Inflammatory macrophage (primary cell): ENCODE measurements around the gene NPNT.
"Not testable (repeated sequence)": the region's sequence is repeated elsewhere in the genome, so short reads cannot be mapped to it uniquely, and the experiment has no call there.

Experiments used
- DNase-seq, 2 donors: peaks; one replicate each; pipeline ENCODE4 v3.0.0-alpha.2; 2020 to 2022
- total RNA-seq, 18 experiments: gene quantifications; one replicate each; lab custom pipeline; 2026; ENCODE audit warnings: mixed read lengths in 6 of 18, inconsistent platforms in 2 of 18; lab: John Stamatoyannopoulos, UW

Gene NPNT
- 0 to 0.20 (median 0.05) reads per million in 18 experiments for total RNA-seq

DNA sequence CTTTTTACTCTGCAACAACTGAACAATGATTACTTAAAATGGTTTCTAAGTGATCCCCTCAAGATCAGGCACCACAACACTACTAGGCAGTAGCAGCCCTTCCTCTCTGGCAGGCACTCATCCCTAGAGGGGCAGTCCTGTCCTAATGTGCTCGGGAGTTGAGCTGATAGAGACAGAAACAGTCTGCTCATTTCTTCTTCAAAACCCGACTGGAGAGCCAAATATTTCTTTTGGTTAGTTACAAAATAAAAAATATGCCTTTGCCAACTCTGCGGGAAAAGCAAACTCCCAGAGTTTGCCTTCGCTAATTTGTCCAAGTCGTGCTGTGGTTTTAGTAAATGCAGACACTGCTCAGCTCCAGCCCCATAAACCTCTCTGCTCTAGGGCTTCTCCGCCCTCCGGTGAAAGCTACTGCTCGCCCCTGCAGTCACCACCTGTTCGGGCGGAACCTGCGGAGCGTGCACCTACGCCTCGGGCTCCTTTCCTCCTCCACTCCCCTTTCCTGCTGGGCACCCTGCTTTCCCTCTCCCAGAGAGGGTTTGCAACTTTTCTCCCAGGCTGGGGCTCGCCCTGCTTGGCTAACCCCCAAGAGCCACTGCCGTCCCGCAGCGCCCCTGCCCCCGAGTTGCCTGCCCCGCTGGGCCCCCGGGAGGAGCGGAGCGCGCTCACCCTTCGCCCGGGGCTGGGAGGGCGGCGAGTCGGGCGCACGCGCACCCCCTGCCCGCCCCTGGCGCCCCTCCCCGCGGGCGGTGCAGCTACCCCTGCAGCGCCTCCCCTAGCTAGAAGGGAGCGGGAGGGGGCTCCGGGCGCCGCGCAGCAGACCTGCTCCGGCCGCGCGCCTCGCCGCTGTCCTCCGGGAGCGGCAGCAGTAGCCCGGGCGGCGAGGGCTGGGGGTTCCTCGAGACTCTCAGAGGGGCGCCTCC is at the start of gene NPNT:
Gene NPNT, plus strand, starts transcription at position 812 of the 923 bp plus-strand sequence. CDS start 182 bp downstream, outside the sequence.
- no peak for DNase-seq

DNA sequence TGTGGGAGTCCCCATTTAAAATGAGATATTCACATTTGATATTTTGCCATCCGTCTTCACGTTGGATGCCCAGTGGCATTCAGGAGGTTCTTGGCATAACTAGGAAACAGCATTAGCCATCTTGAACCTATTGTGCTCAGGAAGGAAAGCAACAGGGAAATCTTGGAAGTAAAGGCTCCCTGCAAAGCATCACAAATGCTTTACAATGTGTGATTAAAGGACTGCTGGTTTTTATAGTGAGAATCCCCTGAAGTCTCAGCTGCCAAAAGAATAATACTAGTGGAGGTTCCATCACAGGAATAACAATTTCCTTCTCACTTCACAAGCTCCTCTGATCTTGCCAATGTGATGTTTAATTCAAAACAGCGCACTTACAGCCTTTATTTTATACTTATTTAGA is 49.7 kb upstream of the NPNT start:
- DNase-seq = no peak

- not testable (repeated sequence) for DNase-seq
Observed at GRCh38 chr4:105848359-105848758, 46.9 kb upstream of the NPNT start.

DNA sequence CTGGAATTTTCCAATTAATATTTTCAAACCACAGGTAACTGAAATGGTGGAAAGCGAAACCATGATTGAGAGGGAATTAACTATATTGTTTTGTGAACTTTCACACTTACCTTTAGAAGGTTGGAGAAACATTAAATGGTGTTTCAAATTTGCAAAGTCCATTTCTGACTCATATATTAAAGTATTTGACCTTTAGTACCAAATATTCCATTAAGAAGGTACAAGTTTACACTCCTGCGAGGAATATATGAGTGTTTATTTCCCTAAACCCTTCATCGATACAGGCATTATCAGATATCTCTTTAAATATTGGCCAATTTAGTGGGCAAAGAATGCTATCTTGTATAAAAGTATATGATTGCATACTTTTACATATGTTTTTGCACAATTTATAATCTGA is 44.1 kb upstream of the NPNT start:
- DNase-seq = no peak

DNA sequence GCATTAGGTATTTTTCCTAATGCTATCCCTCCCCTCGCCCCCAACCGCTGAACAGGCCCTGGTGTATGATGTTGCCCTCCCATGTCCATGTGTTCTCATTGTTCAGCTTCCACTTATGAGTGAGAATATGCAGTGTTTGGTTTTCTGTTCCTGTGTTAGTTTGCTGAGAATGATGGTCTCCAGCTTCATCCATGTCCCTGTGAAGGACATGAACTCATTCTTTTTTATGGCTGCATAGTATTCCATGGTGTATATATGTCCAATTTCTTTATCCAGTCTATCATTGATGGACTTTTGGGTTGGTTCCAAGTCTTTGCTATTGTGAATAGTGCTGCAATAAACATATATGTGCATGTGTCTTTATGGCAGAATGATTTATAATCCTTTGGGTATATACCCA is 43.0 kb upstream of the NPNT start:
- DNase-seq = not testable (repeated sequence)

GRCh38 chr4:105858466-105859040 is 36.7 kb upstream of the NPNT start:
- DNase-seq = no peak

- DNase-seq = no peak
Observed at GRCh38 chr4:105859233-105859632, 36.0 kb upstream of the NPNT start.

GRCh38 chr4:105870963-105871362 is 24.3 kb upstream of the NPNT start:
- DNase-seq = no peak

DNA sequence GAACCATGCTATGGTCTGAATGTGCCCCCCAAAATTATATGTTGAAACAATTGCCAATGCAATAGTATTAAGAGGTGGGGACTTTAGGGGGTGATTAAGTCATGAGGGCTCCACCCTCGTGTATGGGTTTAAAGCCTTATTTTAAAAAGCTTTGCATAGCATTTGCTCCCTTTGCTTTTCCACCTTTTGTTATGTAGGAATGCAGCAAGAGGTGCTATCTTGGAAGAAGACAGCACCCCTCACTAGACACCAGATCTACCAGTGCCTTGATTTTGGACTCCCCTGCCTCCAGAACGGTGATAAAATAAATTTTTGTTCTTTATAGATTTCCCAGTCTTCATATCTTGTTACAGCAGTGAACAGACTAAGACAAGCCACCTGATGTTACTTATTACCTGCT is 23.3 kb upstream of the NPNT start:
- no peak for DNase-seq

GRCh38 chr4:105875233-105875632 is 20.0 kb upstream of the NPNT start:
- no peak for DNase-seq

GRCh38 chr4:105878668-105879067 is 16.6 kb upstream of the NPNT start:
- DNase-seq = no peak

DNA sequence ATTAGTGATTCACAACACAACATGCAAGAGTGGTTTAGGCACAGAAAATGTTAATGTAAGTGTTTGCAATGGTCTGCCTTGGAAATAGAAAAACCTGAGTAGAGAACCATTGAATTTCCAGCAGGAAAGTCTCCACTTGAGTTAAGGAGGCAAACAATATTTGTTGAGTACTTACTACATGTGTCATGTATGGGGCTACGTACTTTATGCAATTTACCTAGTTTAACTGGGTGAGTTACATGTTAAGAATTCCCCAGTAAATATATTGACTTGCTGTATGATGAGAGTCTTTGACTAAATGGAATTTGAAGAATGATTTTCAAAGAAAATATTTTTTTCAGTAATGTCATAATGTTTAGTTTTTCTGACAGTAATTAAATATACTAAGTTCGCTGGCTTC is 7.8 kb upstream of the NPNT start:
- no peak for DNase-seq

- no peak for DNase-seq
Observed at GRCh38 chr4:105895583-105896460, 551 bp downstream of the NPNT start.

DNA sequence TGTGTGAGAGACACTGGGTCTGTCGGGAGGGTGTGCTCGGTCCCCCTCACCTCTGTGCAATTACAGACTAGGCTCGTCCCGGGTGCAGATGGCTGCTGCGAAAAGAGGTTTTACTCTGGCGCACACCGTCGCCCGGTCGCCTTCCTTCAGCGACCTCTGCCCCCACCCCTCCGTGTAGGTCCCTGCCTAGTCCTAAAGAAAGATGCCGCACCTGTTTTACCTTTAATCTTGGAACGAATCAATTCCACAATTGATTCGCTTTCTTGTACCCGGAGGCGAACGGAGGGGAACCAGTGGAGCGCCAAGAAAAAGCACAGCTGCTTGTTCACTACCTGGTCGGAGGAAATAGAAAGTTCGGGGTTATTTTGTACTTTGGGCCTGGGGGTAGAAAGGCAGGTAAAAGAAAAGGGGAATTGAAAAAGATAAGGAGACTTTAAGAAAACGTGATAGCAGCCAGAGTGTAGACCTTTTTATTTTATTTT is 1.2 kb downstream of the NPNT start:
- no peak for DNase-seq

GRCh38 chr4:105896984-105897775 is 1.9 kb downstream of the NPNT start:
- no peak for DNase-seq

DNA sequence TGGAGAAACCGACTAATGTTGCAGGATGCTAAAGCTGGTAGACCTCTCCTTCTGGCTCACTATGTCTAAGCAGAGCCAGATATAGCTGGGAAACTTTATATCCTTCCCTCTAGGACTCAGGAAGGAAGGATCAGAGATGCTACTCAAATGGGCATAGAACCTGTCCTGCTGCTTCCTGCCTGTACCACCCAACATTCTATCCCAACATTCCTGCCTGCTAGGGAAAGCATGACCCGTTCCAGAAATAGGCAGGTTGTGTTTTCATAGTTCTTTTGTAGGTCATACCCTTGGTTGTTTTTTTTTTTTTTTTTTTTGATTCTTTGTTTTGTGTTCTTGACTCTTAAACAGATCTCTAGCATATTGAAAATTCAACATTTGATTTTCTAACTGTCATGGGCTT is 5.3 kb downstream of the NPNT start:
- DNase-seq = no peak

DNA sequence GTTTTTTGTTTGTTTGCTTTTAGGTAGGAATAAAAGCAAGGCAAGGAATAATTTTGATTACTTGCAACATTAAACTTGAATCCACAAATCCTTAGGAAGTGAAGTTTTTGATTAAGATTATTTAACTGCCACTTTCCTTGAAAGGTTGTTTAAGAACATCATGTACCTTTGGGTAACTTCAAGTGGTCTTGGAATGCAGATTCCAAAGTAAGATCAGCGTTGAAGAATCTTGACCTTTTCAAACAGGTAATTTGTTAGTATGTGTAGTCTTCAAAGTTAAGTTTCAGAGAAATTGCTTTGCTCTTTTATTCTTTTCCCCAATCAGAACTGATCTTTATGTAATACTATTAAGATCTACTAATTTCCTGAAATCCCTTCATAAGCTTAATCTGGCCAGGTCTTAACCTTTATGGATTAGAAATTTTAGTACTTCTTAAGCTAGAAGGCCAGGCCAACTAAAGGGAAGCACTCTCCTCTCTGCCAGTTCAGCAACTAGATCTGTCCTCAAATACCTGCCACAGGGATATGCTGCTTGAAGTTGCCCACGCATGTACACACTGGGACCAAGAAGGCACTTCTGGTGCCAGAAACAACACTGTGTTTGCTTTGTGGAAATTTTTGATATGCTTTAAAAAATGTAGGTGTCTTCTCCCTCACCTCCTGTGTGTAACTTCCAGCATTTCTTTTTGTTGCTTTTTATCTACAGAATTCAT is 7.4 kb downstream of the NPNT start:
- no peak for DNase-seq

DNA sequence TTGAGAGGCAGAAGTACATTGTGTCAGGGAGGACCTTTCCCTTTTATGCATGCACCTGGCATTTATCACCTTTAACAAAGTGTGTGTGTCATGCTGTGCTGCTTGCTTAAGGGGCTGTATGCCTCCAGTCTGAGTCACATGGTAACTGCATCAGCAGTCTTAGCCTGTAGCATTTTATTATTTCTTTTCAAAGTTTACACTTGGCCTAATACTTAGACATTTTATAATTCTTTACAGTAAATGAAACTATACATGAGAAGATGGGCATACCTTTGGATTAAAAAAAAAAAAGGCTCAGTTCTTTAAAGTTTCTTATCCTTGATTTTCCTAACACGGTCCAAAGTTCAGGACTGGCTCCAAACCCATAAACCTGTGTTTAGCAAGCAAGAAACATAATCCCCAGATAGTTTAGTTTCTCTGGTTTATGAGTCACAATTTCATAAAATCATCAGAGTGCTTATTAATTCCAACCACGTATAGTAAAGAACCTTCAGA is 14.6 kb downstream of the NPNT start:
- no peak for DNase-seq

DNA sequence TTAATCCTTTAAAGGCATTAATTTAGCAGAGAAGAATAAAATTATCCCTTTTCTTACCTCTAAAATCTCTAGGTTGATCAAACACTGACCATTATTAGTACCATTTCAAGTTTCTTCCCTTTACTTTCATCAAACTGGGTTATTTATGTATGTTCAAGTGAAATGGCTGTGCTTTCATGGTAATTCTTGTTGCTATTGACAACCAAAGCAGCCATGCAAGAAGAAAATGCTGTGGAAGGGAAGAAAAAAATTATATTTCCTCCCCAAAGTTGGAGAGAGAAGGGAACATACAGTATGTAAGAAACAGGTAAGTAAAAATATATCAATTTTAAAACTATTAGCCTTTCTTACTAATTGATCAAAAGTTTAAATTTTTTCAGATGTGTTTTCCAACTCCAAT is 16.2 kb downstream of the NPNT start:
- no peak for DNase-seq

DNA sequence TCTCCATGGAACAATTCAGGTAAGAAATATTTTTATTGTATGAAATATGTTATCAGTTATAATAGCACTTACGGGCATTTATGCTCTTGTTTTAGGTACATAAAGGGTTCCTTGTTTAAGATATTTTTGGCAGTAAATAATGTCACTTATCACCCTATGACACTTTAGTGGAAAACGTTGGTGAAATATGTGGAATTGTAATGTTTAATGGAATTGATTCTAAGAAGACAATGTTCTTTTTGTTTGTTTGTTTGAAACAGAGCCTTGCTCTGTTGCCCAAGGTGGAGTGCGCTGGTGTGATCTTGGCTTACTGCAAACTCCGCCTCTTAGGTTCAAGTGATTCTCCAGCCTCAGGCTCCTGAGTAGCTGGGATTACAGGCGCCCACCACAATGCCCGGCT is 17.4 kb downstream of the NPNT start:
- DNase-seq = no peak

DNA sequence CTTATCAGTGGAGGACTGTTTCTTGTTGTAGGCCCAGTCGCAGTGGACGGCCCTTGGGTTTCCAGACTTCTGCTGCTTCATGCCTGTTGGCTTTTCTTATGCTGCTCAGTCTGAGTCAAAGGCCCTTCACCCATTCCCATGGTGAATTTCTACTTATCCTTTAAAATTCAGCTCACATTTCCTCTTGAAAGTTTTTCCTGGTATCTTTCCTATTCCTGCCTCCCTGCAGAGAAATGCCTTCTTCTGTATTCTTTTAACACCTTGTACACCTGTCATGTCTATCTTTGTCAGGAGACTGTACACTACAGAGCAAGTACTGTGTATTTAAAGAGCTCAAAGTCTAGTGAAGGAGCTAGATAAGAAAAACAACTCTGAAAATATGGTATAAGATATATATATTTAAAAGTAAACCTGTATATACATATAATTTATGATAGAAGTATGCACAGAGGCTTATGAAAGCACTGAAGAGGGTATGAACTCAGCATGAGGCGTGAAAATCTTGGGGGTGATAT is 22.0 kb downstream of the NPNT start:
- no peak for DNase-seq
